Amniotic stem cell (primary cell): ENCODE data around the gene PPP1R12B.
"Not testable (repeated sequence)": the region's sequence is repeated elsewhere in the genome, so short reads cannot be mapped to it uniquely, and the experiment has no call there.

ENCODE experiments used
- DNase-seq: peaks from one replicate; lab custom pipeline; 2025; lab: John Stamatoyannopoulos, UW

Gene PPP1R12B

GRCh38 chr1:202584707-202585589 lies 236.4 kb downstream of the PPP1R12B start:
- no peak for DNase-seq

DNA sequence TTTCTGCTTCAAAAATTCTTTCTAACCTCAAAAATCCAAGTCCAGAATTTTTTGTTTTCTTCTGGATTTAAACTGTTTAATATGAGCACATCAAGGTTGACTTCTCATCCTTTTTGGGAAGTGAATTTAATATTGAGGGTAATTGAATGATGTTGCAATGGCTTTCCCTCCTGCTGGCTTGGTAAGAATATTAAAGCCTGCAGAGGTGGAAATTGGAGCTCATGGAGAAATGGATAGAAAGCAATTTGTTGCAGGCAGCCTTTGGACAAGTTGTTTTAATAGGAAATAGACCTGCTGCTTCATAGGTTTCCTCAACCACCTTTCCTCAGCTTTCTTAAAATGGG lies 237.1 kb downstream of the PPP1R12B start:
- no peak for DNase-seq

DNA sequence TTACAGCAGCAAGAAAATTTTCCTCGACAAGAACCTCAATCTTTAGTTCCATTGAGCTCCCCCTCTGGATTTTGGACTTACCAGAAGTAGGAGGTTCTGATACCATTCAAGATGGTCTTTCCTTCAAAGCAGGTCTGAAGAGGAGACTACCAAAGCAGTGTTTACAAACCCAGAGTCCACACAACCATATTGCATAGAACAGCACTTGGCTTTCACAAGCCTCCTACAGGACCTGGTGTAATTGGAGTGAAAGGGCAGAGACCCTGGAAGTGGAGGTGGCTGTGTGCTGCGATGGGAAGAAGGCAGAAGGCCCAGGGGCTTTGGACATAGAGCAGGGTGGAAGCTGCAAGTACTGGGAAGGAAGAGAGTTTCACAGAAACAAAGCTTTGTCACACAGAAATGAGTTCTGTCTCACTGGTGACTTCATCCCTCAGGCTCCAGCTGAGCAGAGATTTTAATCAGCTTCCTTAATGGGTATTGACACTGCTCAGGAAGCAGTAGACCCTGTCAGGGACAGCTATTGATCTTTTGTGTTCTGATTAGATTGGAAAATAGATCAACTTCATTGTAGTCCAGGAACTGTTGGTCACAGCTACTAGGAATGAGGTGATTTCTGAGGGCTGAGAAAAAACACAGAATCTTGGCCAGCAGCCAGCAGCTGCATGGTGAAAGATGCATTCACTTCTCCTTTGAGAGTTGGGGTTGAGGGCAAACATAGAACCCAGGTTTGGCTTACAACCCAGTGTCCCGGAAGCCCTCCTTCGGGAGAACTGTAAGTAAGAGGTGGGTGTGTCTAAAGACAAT lies 237.7 kb downstream of the PPP1R12B start:
- DNase-seq = no peak

DNA sequence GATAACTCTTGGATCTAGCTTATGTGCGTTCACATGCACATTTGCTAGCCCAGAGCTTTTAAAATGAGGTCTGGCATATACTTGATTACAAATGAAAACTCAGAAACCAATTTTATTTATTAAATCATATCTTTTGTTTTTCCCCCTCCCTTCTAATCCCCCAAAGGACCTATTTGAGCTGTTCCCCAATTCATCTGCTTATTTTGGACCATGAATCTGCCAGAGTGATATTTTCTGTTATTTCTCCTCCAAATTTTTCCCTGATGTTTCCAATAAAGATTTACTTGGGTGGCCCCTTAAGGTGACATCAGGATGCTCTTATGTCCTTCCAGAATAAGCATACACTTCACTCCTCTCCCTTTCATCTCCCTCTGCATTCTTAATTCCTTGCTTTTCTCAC lies 238.4 kb downstream of the PPP1R12B start:
- DNase-seq = no peak

DNA sequence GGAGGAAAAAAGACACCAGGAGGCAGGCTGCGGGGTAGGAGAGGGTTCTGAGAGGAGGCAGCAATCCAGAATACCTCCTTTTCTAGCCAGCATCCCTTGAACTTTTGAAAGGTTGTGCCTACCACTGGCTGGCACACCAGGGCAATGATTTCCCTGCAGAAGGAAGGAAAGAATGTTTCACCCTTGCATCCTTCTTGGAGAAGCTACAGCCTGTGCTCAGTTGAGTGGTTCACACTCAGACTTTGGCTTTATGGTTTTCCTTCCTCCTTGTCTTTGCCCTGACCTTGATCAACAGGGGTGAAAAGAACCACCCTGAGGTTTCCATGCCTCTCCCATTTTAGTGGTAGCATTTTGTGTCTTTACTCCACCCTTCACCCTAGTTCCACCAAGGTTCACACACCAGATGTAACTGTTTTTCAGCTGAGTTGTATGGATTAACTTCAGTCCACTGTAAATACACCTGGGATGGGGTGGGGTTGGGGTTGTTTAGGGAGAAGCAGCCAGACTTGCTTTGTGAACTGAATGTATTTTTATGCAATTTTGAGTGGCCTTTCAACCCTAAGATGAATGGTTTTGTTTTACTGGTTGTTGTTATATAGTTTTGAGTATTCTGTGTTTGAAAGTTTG lies 239.5 kb downstream of the PPP1R12B start:
- no peak for DNase-seq

GRCh38 chr1:202588503-202589189 lies 240.1 kb downstream of the PPP1R12B start:
- no peak for DNase-seq

DNA sequence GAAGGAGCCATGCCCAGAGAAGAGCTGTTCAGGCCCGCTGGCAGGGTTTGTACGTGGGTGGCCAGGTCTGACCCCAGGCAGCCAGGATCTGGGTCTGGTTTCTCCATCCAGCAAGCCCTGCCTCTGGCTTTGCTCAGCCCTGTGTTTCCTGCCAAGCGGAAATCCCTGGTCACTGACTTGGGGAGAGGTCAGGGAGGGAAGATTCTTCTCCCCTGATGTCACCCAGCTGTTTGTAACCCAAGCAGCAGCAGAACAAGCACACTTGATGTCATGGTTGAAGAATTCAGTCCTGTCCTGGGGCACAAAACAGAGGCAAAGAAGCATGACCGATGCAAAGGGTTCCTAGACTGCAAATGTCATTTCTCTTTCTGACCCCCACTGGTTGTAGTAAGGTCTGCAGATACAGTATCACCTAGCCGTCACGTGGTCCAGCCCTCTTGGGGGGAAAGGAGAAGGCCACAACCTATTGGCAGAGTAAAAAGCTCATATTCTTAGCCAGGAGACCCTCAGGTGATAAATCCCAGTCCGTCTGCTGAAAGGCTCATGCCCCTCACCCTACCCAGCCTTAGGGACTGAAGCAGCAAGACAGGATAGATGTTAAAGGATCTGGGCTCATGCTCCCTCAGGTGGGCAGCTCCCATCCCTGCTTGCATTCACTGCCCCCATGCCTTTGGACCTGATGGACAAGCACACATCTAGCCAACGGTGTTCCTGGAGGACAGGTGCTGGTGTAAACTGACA lies 240.9 kb downstream of the PPP1R12B start:
- DNase-seq = peak; percentile 88

DNA sequence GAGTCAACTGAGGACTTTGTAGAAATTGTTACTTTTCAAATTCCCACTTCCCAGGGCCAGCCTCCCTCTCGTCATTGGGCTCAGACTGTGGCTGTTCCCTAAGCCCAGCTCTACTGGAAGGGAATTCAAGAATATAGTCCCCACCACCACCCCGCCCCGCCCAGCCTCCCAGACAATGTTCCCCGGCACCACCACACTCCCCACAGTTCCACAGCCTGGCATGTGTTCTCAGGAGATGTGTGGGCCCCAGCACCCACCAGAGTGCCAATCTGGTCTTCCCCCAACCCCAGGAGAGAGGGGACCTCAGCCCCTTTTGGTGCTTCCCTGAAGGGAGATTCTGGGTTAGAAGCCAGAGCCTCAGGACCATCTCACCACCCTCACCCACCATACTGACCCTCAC lies 241.6 kb downstream of the PPP1R12B start:
- DNase-seq = no peak

GRCh38 chr1:202590975-202591411 lies 242.5 kb downstream of the PPP1R12B start:
- no peak for DNase-seq

DNA sequence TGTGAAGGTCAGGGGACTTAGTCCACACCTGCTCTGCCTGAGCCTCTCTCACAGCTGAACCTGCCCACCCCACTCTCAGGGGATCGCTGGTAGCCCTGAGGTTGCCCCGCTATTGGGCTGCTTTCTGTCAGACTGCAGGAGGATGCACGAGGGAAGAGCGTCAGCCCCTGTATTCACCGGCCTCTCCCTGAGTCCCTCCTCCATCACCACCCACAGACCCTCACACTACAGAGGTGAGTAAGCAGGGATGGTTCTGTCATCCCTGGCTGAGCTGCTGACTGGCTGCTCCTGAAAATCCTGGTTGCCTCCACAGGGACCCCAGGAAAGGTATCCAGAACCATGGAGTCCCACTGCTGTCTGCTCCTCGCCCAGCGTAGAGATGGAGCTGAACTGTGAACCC lies 243.0 kb downstream of the PPP1R12B start:
- DNase-seq = no peak

DNA sequence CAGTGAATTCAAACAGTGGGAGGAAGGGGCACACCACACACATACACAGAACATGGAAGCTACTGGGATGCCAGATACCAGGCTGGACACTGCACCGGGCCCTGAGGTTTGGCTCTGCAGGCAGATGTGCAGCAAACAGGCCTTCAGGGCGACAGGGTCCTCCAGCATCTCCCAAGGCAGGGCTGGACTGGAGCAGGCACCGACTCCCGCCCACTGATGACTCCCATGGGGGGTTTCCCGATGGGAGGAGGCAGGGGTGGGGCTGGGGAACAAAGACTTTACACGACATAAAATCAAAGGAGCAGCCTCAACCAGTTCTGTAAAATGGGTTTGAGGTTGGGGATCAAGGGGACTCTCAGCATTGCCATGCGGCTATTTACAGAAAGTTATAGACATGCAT lies 243.6 kb downstream of the PPP1R12B start:
- DNase-seq = no peak

GRCh38 chr1:202593845-202594244 lies 245.3 kb downstream of the PPP1R12B start:
- DNase-seq = no peak

GRCh38 chr1:202596638-202597037 lies 248.1 kb downstream of the PPP1R12B start:
- no peak for DNase-seq

DNA sequence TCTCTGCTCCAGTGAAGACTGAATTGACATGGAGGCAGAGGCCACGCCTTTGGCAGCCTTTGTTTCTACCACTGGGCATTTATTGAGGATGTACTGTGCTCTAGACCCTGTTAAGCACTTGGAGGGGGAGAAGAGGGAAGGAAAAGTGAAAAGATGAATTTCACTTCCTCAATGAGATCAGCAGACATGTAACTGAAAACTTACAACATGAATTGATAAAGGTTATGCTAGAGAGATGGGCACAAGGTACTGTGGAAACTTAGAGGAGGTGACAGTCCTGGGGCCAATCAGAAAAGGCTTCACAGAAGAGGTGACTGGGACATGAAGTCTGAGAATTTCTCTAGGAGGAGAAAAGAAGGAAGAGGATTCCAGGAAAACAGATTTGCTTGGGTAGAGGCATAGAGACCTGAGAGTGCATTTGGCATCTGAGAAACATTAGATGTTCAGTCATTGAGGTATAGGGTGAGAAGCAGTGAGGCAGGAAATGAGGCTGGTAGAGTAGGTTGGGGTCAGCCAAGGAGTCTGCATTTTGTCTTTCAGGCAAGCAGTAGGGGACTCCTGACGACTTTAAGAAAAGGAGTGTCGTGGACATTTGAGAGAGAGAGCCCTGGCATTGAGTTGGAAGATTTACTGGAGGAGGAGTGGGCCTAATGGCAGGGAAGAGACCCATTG lies 248.7 kb downstream of the PPP1R12B start:
- DNase-seq = no peak

GRCh38 chr1:202599669-202600431 lies 251.4 kb downstream of the PPP1R12B start:
- DNase-seq = peak; percentile 33

GRCh38 chr1:202600432-202601041 lies 252.0 kb downstream of the PPP1R12B start:
- no peak for DNase-seq

GRCh38 chr1:202603435-202603834 lies 254.9 kb downstream of the PPP1R12B start:
- DNase-seq = no peak

DNA sequence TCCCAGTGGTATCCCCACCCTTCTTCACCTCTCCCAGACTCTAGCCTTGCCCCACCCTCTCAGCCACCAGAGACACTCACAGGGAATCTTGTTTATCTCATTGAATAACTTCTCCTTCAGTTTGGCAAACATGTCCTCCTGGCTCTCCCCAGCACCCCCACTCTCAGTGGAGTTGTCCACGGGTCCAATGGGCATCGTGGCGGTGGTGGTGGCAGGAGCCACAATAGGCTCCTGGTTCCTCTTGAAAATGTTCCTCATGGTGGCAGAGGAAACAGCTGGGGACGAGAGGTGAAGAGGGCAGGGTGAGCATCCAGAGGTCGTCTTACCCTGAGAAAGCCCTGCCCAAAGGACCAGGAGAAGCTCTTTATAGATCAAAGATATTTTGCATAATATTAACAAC lies 257.0 kb downstream of the PPP1R12B start:
- no peak for DNase-seq

GRCh38 chr1:202612036-202612435 lies 263.5 kb downstream of the PPP1R12B start:
- DNase-seq = not testable (repeated sequence)

GRCh38 chr1:202613571-202613970 lies 265.1 kb downstream of the PPP1R12B start:
- DNase-seq = no peak
